Common myeloid progenitor, CD34-positive (primary cell): ENCODE results near the gene ADSL.

ENCODE experiments used
- CTCF ChIA-PET: fragments of 350-600 bp; sonication (Branson Sonifier 250); formaldehyde crosslinking; loops from one replicate; lab custom pipeline; 2021; ENCODE audit warnings: antibody characterized with exemption; lab: Charles Lee
- POLR2A ChIA-PET: fragments of 350-600 bp; sonication (Branson Sonifier 250); formaldehyde crosslinking; loops from one replicate; lab custom pipeline; 2021; ENCODE audit warnings: antibody characterized with exemption; lab: Charles Lee
- DNase-seq, 3 donors: peaks; one replicate each; pipeline versions ENCODE4 v3.0.0 to v3.0.0-alpha.2; 2013
- H3K27ac ChIP-seq, 2 experiments: 1 replicate in 1 of 2; 2 replicates in 1 of 2; pipeline ENCODE4 v1.7.0; 2013; ENCODE audit warnings: inconsistent platforms in 2 of 2, low read length in 2 of 2, mild to moderate bottlenecking in 2 of 2, low read depth in 1 of 2, moderate library complexity in 1 of 2; ENCODE audit not compliant: severe bottlenecking in 2 of 2, insufficient read depth in 1 of 2, poor library complexity in 1 of 2
- H3K27me3 ChIP-seq, 5 experiments: replicated peaks in 2 of 5; 1 replicate in 3 of 5; 2 replicates in 2 of 5; pipeline versions ENCODE4 v1.6.1 to v1.7.0; 2013; ENCODE audit warnings: low read length in 4 of 5, mild to moderate bottlenecking in 2 of 5, moderate library complexity in 2 of 5, inconsistent platforms in 1 of 5; ENCODE audit not compliant: insufficient read depth in 5 of 5, control insufficient read depth in 4 of 5
- H3K36me3 ChIP-seq, 4 experiments: 1 replicate in 2 of 4; 2 replicates in 2 of 4; pipeline versions ENCODE4 v1.6.1 to v1.7.0; 2013; ENCODE audit warnings: low read length in 3 of 4, control low read depth in 1 of 4, mild to moderate bottlenecking in 1 of 4; ENCODE audit not compliant: control insufficient read depth in 4 of 4, insufficient read depth in 4 of 4
- H3K4me1 ChIP-seq, 4 experiments: 1 replicate in 3 of 4; 2 replicates in 1 of 4; pipeline versions ENCODE4 v1.6.1 to v1.7.1; 2013; ENCODE audit warnings: low read length in 3 of 4, mild to moderate bottlenecking in 3 of 4, control low read depth in 1 of 4, inconsistent platforms in 1 of 4, moderate library complexity in 1 of 4; ENCODE audit not compliant: control insufficient read depth in 4 of 4, insufficient read depth in 4 of 4; ENCODE audit errors: control extremely low read depth in 1 of 4
- H3K4me3 ChIP-seq, 7 experiments: 1 replicate in 4 of 7; 2 replicates in 3 of 7; pipeline versions ENCODE4 v1.5.1 to v1.7.0; 2013; ENCODE audit warnings: mild to moderate bottlenecking in 7 of 7, low read length in 6 of 7, moderate library complexity in 6 of 7, inconsistent platforms in 2 of 7, low read depth in 2 of 7, control low read depth in 1 of 7; ENCODE audit not compliant: insufficient read depth in 4 of 7, control insufficient read depth in 1 of 7; ENCODE audit errors: extremely low read depth in 1 of 7
- H3K9me3 ChIP-seq, 5 experiments: 1 replicate in 4 of 5; 2 replicates in 1 of 5; pipeline versions ENCODE4 v1.6.1 to v1.7.1; 2013; ENCODE audit warnings: low read length in 4 of 5, mild to moderate bottlenecking in 2 of 5, inconsistent platforms in 1 of 5, low read depth in 1 of 5, moderate library complexity in 1 of 5; ENCODE audit not compliant: control insufficient read depth in 4 of 5, insufficient read depth in 2 of 5; ENCODE audit errors: control extremely low read depth in 1 of 5
- WGBS: methylation state at CpG from one replicate; pipeline ENCODE4 v1.1.5; 2013; ENCODE audit not compliant: insufficient coverage; 5-methylcytosine and 5-hydroxymethylcytosine counted together

ADSL gene

GRCh38 chr22:40326905-40327735 lies 19.2 kb upstream of the ADSL start:
- no peaks in the 10 kb centered on the region for H3K9me3 ChIP-seq
- DNase-seq: peak in 2 of 3 donors; percentile 50 to 58
- H3K4me1 ChIP-seq: peaks cover 14 to 51% (median 22%) of the 10 kb centered on the region in 4 experiments
- WGBS: 94% methylated on average over 4 of the region's 10 CpGs
- POLR2A ChIA-PET: interaction anchor here (0.6 kb wide), 1 partner anchor 33 kb away, joined by 3 read pairs; no protein-coding TSS in a partner anchor
- no peaks in the 10 kb centered on the region for H3K27me3 ChIP-seq
- peak overlapping the region in 1 of 2 experiments; percentile 35 for H3K27ac ChIP-seq
- CTCF ChIA-PET: interaction anchor here (0.6 to 5.9 kb wide), 4 partner anchors 9 to 810 kb away, joined by 3 to 50 read pairs (median 3); partner anchors contain the start of gene ADSL
- H3K4me3 ChIP-seq: no peak overlapping the region
- peaks cover 15 to 35% (median 28%) of the 10 kb centered on the region in 4 experiments for H3K36me3 ChIP-seq

DNA sequence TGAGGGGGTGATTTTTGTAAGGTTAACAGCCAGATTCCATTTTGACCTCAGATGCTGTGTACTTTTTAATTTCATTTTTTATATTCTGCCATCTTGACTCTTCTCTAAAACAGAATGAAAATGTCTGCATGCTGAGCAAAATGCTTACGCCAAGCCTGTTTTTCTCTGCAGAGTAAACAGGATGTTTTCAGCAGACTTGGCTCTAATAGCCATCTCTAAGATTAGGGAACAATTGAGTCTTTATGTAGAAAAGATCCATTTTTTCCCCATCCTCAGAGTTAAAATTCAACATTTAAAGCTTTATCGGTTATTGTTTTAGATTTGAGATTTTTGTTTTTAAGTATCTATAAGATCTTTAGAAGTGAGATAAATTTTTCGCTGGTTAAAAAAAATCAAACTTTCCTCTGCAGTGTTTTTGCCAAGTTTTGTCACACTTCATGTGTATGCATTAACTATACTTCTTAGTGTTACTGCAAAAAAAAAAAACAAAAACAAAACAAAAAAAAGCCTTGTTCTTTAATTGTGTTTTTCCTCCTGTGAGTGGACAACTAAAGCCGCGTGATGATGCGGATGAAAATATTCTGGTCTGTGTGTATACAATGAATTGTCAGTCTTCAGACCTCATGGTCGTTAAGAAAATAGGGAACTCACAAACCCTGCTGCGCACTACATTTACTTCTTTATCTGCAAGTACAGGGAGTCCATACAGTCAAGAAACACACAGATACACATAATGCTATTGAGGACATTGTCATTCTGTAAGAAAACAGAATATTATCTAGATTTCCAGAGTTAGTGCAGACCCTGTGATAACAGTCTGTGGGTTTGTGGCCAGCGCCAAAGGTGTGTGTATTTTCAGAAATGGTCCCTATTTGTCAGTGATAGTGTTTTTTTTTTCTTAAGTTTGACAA lies 17.5 kb upstream of the ADSL start:
- no peaks in the 10 kb centered on the region for H3K9me3 ChIP-seq
- WGBS: 63% methylated on average over 2 of the region's 9 CpGs
- H3K27me3 ChIP-seq: no peaks in the 10 kb centered on the region
- CTCF ChIA-PET: interaction anchor here (0.9 to 5.9 kb wide), 5 partner anchors 14 to 325 kb away, joined by 3 to 50 read pairs (median 5); partner anchors contain the start of gene ADSL
- peak overlapping the region in 1 of 7 experiments; percentile 45 for H3K4me3 ChIP-seq
- peaks cover 9 to 24% (median 18%) of the 10 kb centered on the region in 4 experiments for H3K36me3 ChIP-seq
- POLR2A ChIA-PET: no interaction called here
- peak overlapping the region; percentile 6 to 63 for H3K27ac ChIP-seq
- H3K4me1 ChIP-seq: peaks cover 14 to 53% (median 24%) of the 10 kb centered on the region in 4 experiments
- peak; percentile 74 to 94 (median 88) for DNase-seq

DNA sequence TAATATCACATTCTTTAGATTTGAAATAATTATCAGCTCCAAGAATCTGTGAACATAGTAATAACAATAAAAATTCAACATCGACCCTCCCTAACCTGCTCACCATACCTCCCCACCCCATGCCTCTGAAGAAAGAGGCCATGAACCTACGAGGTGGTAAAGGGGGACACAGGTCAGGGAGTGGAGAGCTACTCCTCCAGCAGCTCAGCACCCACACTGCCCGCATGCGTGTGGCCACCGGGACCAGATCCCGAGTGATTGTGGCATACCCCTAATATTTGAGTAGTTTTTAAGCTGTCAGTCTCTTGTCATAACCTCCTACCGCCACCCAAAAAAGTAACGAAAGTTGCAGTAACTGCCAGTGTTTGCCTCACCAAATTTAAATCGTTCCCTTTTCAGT lies 16.8 kb upstream of the ADSL start:
- POLR2A ChIA-PET: no interaction called here
- peak in 2 of 3 donors; percentile 37 to 53 for DNase-seq

GRCh38 chr22:40330086-40330485 lies 16.2 kb upstream of the ADSL start:
- peaks cover 2 to 20% (median 9%) of the 10 kb centered on the region in 4 experiments for H3K36me3 ChIP-seq
- 0% methylated on average over 1 of the region's 4 CpGs for WGBS
- H3K27ac ChIP-seq: no peak overlapping the region
- DNase-seq: peak in 2 of 3 donors; percentile 36 to 44
- peaks cover 14 to 61% (median 31%) of the 10 kb centered on the region in 4 experiments for H3K4me1 ChIP-seq
- H3K9me3 ChIP-seq: no peaks in the 10 kb centered on the region
- H3K27me3 ChIP-seq: no peaks in the 10 kb centered on the region
- POLR2A ChIA-PET: no interaction called here
- CTCF ChIA-PET: interaction anchor here (0.6 to 5.9 kb wide), 5 partner anchors 9 to 44 kb away, joined by 3 to 50 read pairs (median 5); partner anchors contain the start of gene ADSL
- no peak overlapping the region for H3K4me3 ChIP-seq

More for the DNA sequence above, 16.8 kb upstream of the ADSL start:
- Histone ChIP-seq H3K9me3 (no peaks in the 10 kb centered on the region), H3K4me3 (peak overlapping the region in 3 of 7 experiments; percentile 16 to 45 (median 33)), H3K4me1 (peaks cover 14 to 55% (median 26%) of the 10 kb centered on the region in 4 experiments), H3K27ac (peak overlapping the region; percentile 6 to 63), H3K27me3 (no peaks in the 10 kb centered on the region), H3K36me3 (peaks cover 5 to 23% (median 14%) of the 10 kb centered on the region in 4 experiments)
- CTCF ChIA-PET: interaction anchor here (0.9 to 5.9 kb wide), 5 partner anchors 13 to 324 kb away, joined by 3 to 50 read pairs (median 5); partner anchors contain the start of gene ADSL
- 28% methylated on average over 7 of the region's 9 CpGs for WGBS

DNA sequence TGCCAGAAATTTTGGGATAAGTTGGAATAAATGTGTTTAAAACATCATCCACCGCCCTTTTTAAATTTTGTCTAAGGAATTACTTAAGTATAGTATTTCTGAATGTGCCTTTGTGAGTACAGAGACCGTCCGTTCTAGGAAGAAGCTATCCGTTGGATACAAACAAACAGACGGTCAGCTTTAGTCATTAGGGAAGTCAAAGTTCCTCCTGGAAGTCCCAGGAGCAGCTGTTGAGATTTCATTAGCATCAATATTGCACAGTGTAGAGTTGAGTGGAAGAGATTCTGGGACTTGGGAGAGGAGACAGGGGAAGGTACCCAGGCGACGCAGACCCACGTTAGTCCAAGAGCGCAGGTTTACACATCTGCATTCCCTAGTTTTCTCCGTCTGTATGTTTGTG lies 15.7 kb upstream of the ADSL start:
- Histone ChIP-seq H3K4me3 (no peak overlapping the region), H3K36me3 (peaks cover 2 to 16% (median 4%) of the 10 kb centered on the region in 4 experiments), H3K9me3 (no peaks in the 10 kb centered on the region), H3K4me1 (peaks cover 14 to 65% (median 34%) of the 10 kb centered on the region in 4 experiments), H3K27me3 (no peaks in the 10 kb centered on the region), H3K27ac (no peak overlapping the region)
- DNase-seq: no peak
- POLR2A ChIA-PET: no interaction called here
- WGBS: 80% methylated on average over 9 of the region's 10 CpGs
- CTCF ChIA-PET: interaction anchor here (0.6 to 5.9 kb wide), 3 partner anchors 9 to 16 kb away, joined by 3 to 50 read pairs (median 6); partner anchors contain the start of gene ADSL

DNA sequence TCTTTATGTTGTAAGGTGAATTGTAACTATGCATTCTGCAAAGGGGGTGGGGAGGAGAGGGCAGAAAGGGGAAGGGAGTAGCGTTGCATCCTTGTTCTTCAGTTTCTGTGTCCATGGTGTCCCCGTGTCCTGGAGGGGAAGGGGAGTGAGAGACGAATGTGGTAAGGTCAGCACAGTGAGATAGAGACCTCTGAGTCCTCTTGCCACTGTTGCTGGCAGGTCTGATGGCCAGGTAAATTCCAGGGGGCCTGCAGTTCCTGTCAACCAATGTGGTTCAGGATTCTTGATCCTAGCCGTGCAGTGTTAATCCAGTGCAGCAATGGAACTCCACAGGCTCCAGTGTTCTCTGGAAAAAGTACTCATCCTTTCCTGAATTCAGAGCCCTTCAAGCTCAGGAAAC lies 14.6 kb upstream of the ADSL start:
- Histone ChIP-seq H3K9me3 (no peaks in the 10 kb centered on the region), H3K36me3 (peaks cover 2 to 16% (median 4%) of the 10 kb centered on the region in 4 experiments), H3K4me1 (peaks cover 18 to 71% (median 42%) of the 10 kb centered on the region in 4 experiments), H3K27me3 (no peaks in the 10 kb centered on the region), H3K27ac (no peak overlapping the region), H3K4me3 (no peak overlapping the region)
- CTCF ChIA-PET: interaction anchor here (5.9 kb wide), 1 partner anchor 15 kb away, joined by 50 read pairs; the partner anchor contains the start of gene ADSL
- 91% methylated on average over 4 of the region's 4 CpGs for WGBS
- no peak for DNase-seq
- POLR2A ChIA-PET: no interaction called here
